RWPE1 (cell line): ENCODE data around the gene SLC9A9.
A peak's percentile ranks its signal among the peaks of the same experiment; 100 is the strongest.

Experiments
- CTCF ChIA-PET: fragments of 350-600 bp; sonication (Branson Sonifier 250); formaldehyde crosslinking; extraction: SDS; loops from one replicate; lab custom pipeline; 2021; lab: Yijun Ruan, JAX
- POLR2A ChIA-PET: fragments of 400-600 bp; formaldehyde crosslinking; extraction: SDS; loops from one replicate; lab custom pipeline; 2020; ENCODE audit warnings: antibody characterized with exemption; ENCODE audit not compliant: low non-redundant PET; lab: Yijun Ruan, JAX
- DNase-seq: peaks from one replicate; pipeline ENCODE4 v3.0.0; 2012; ENCODE audit warnings: low spot score
- H3K27ac ChIP-seq: fragments of 450-650 bp; 2 replicates; pipeline ENCODE4 v1.5.1; 2017
- CTCF ChIP-seq: fragments of 450-650 bp; conservative IDR thresholded peaks from 2 replicates; pipeline ENCODE4 v1.5.1; 2017; ENCODE audit warnings: low read depth, mild to moderate bottlenecking

Gene SLC9A9

GRCh38 chr3:143328451-143328850 is 519.8 kb downstream of the SLC9A9 start:
- no peak for DNase-seq
- H3K27ac ChIP-seq: no peak overlapping the region
- no peak for TF ChIP-seq CTCF
- ChIA-PET CTCF (no interaction called here), POLR2A (no interaction called here)

- TF ChIP-seq CTCF: no peak
- peak; percentile 12 for DNase-seq
- ChIA-PET CTCF (no interaction called here), POLR2A (no interaction called here)
- H3K27ac ChIP-seq: no peak overlapping the region
These were observed 521.1 kb downstream of the SLC9A9 start for GRCh38 chr3:143326983-143327778.

- TF ChIP-seq CTCF: no peak
- DNase-seq: no peak
- H3K27ac ChIP-seq: no peak overlapping the region
- CTCF ChIA-PET: no interaction called here
- POLR2A ChIA-PET: no interaction called here
These were observed 527.1 kb downstream of the SLC9A9 start for GRCh38 chr3:143321058-143321769.

GRCh38 chr3:143315766-143316165 is 532.5 kb downstream of the SLC9A9 start:
- no peak for DNase-seq
- CTCF ChIA-PET: interaction anchor here (0.7 kb wide), 1 partner anchor 150 kb away, joined by 3 read pairs; no protein-coding TSS in a partner anchor
- H3K27ac ChIP-seq: no peak overlapping the region
- no peak for TF ChIP-seq CTCF
- POLR2A ChIA-PET: no interaction called here

GRCh38 chr3:143314251-143315093 is 533.8 kb downstream of the SLC9A9 start:
- ChIA-PET POLR2A (no interaction called here), CTCF (no interaction called here)
- no peak for DNase-seq
- H3K27ac ChIP-seq: no peak overlapping the region
- TF ChIP-seq CTCF: no peak

- ChIA-PET POLR2A (no interaction called here), CTCF (no interaction called here)
- no peak for TF ChIP-seq CTCF
- DNase-seq: no peak
- no peak overlapping the region for H3K27ac ChIP-seq
These were observed 534.4 kb downstream of the SLC9A9 start for GRCh38 chr3:143313893-143314188.
